Osteoblast (primary cell): Measurements from ENCODE around the gene NXT2. TPM values are rescaled to one million over a fixed set of nuclear protein-coding genes. Genes with fewer than 3 reads are reported as not detected.
"Not testable (repeated sequence)": the region's sequence is repeated elsewhere in the genome, so short reads cannot be mapped to it uniquely, and the experiment has no call there.

ENCODE experiments used
- DNase-seq: peaks from one replicate; pipeline ENCODE4 v3.0.0; 2011; ENCODE audit warnings: low spot score, mixed read lengths; ENCODE audit not compliant: insufficient read length; ENCODE audit errors: missing footprints
- H2AFZ ChIP-seq: 2 replicates; pipeline ENCODE4 v1.6.0; 2011; ENCODE audit warnings: mild to moderate bottlenecking, low read length
- H3K27ac ChIP-seq: 2 replicates; pipeline ENCODE4 v1.5.1; 2011; ENCODE audit warnings: mild to moderate bottlenecking, low read depth, low read length, moderate library complexity
- H3K27me3 ChIP-seq: 2 replicates; pipeline ENCODE4 v1.6.0; 2012; ENCODE audit warnings: mild to moderate bottlenecking, control low read depth, inconsistent platforms, low read length, moderate library complexity; ENCODE audit not compliant: insufficient read depth
- H3K36me3 ChIP-seq: 2 replicates; pipeline ENCODE4 v1.5.1; 2011; ENCODE audit warnings: mild to moderate bottlenecking, low read length, control low read depth, moderate library complexity; ENCODE audit not compliant: insufficient read depth
- H3K4me1 ChIP-seq: 2 replicates; pipeline ENCODE4 v1.5.1; 2011; ENCODE audit warnings: mild to moderate bottlenecking, low read length, control low read depth, moderate library complexity; ENCODE audit not compliant: insufficient read depth
- H3K4me2 ChIP-seq: 2 replicates; pipeline ENCODE4 v1.6.0; 2011; ENCODE audit warnings: mild to moderate bottlenecking, low read length; ENCODE audit not compliant: insufficient read depth
- H3K4me3 ChIP-seq: fragments of 200-600 bp; sonication (generic); 3 replicates; pipeline ENCODE4 v1.5.1; 2012; ENCODE audit warnings: mild to moderate bottlenecking, low read length, inconsistent platforms; ENCODE audit not compliant: insufficient read depth
- H3K79me2 ChIP-seq: 2 replicates; pipeline ENCODE4 v1.6.0; 2012; ENCODE audit warnings: mild to moderate bottlenecking, low read length, control low read depth, inconsistent platforms; ENCODE audit not compliant: insufficient read depth
- H3K9me3 ChIP-seq: 2 replicates; pipeline ENCODE4 v1.5.1; 2011; ENCODE audit warnings: low read depth, low read length, control low read depth
- H4K20me1 ChIP-seq: 2 replicates; pipeline ENCODE4 v1.6.0; 2012; ENCODE audit warnings: mild to moderate bottlenecking, low read length, control low read depth; ENCODE audit not compliant: insufficient read depth
- CTCF ChIP-seq: IDR thresholded peaks from 2 replicates; pipeline ENCODE4 v1.5.1; 2011; ENCODE audit warnings: mild to moderate bottlenecking, low read depth, low read length, moderate library complexity; ENCODE audit errors: extremely low read depth
- total RNA-seq: library from RNA; depleted of rRNA; stranded (reverse); fragments of >200 nt; gene quantifications from 2 replicates; pipeline ENCODE4 v1.2.3, GENCODE V29; 2012

The NXT2 gene
- total RNA-seq, 1 donor = 10.9 TPM

GRCh38 chrX:109537324-109537665 is 651 bp downstream of the NXT2 start:
- Histone ChIP-seq H3K9me3 (no peaks in the 10 kb centered on the region), H2AFZ (peak overlapping the region; percentile 85), H3K36me3 (no peaks in the 10 kb centered on the region), H3K4me2 (peak overlapping the region; percentile 85), H3K79me2 (no peaks in the 10 kb centered on the region), H3K27ac (peak overlapping the region; percentile 86), H3K27me3 (no peaks in the 10 kb centered on the region), H3K4me3 (peak overlapping the region; percentile 78), H4K20me1 (no peaks in the 10 kb centered on the region), H3K4me1 (peaks cover 8% of the 10 kb centered on the region)
- no peak for TF ChIP-seq CTCF
- DNase-seq = no peak

- H2AFZ ChIP-seq, H3K27me3 ChIP-seq, H3K79me2 ChIP-seq, H3K9me3 ChIP-seq, DNase-seq, H3K4me3 ChIP-seq, H3K27ac ChIP-seq, H4K20me1 ChIP-seq, H3K4me1 ChIP-seq, H3K4me2 ChIP-seq, H3K36me3 ChIP-seq: not testable (repeated sequence)
Measured at GRCh38 chrX:109539007-109539406, 2.4 kb downstream of the NXT2 start.

- H3K4me1 ChIP-seq = no peaks in the 10 kb centered on the region
- TF ChIP-seq CTCF = no peak
- H4K20me1 ChIP-seq = no peaks in the 10 kb centered on the region
- no peak for DNase-seq
- H3K79me2 ChIP-seq = no peaks in the 10 kb centered on the region
- H3K9me3 ChIP-seq = no peaks in the 10 kb centered on the region
- no peak overlapping the region for H3K27ac ChIP-seq
- no peak overlapping the region for H3K4me3 ChIP-seq
- no peaks in the 10 kb centered on the region for H3K36me3 ChIP-seq
- no peak overlapping the region for H2AFZ ChIP-seq
- H3K4me2 ChIP-seq = no peak overlapping the region
- H3K27me3 ChIP-seq = peaks cover 3% of the 10 kb centered on the region
Measured at GRCh38 chrX:109553862-109554261, 17.2 kb downstream of the NXT2 start.

GRCh38 chrX:109576083-109576482 is 39.4 kb downstream of the NXT2 start:
- not testable (repeated sequence) for DNase-seq

GRCh38 chrX:109577055-109577454 is 40.4 kb downstream of the NXT2 start:
- no peak for TF ChIP-seq CTCF
- Histone ChIP-seq H4K20me1 (no peaks in the 10 kb centered on the region), H2AFZ (no peak overlapping the region), H3K9me3 (no peaks in the 10 kb centered on the region), H3K4me3 (no peak overlapping the region), H3K27ac (no peak overlapping the region), H3K4me1 (no peaks in the 10 kb centered on the region), H3K27me3 (peaks cover 14% of the 10 kb centered on the region), H3K4me2 (no peak overlapping the region), H3K79me2 (no peaks in the 10 kb centered on the region), H3K36me3 (no peaks in the 10 kb centered on the region)
- no peak for DNase-seq

More at GRCh38 chrX:109576083-109576482, 39.4 kb downstream of the NXT2 start:
- not testable (repeated sequence) for H3K4me2 ChIP-seq, H3K27ac ChIP-seq, H3K4me3 ChIP-seq, H3K4me1 ChIP-seq, H4K20me1 ChIP-seq, H3K79me2 ChIP-seq, H3K9me3 ChIP-seq, H2AFZ ChIP-seq, H3K36me3 ChIP-seq
- peaks cover 14% of the 10 kb centered on the region for H3K27me3 ChIP-seq
